Left lung (tissue), 10 donors: Measurements from ENCODE around the gene HLA-DQA1. TPM values are rescaled to one million over a fixed set of nuclear protein-coding genes. Genes with fewer than 3 reads are reported as not detected.
"Not testable (repeated sequence)": the region's sequence is repeated elsewhere in the genome, so short reads cannot be mapped to it uniquely, and the experiment has no call there.

ENCODE experiments used
- ATAC-seq: fragments of 200-7000 bp; cut with Tn5 transposase; one replicate; pipeline ENCODE4 v1.9.1; 2020; ENCODE audit warnings: moderate library complexity
- DNase-seq, 4 donors: peaks; one replicate each; pipeline ENCODE4 v3.0.0-alpha.2; 2013 to 2020
- H3K27ac ChIP-seq, 2 donors: fragments of 200-600 bp; sonication (generic) in 1 of 2; one replicate each; pipeline versions ENCODE4 v1.5.0 to v1.8.0; 2020 to 2021
- H3K27me3 ChIP-seq, 2 donors: fragments of 200-600 bp; sonication (generic) in 1 of 2; one replicate each; pipeline versions ENCODE4 v1.5.0 to v1.8.0; 2020 to 2021
- H3K36me3 ChIP-seq, 2 donors: fragments of 200-600 bp; sonication (generic) in 1 of 2; one replicate each; pipeline versions ENCODE4 v1.5.0 to v1.8.0; 2020 to 2021
- H3K4me1 ChIP-seq, 2 donors: fragments of 200-600 bp; one replicate each; pipeline ENCODE4 v1.8.0; 2021
- H3K4me3 ChIP-seq, 2 donors: fragments of 200-600 bp; sonication (generic) in 1 of 2; one replicate each; pipeline versions ENCODE4 v1.5.0 to v1.8.0; 2020 to 2021; ENCODE audit warnings: mild to moderate bottlenecking in 1 of 2
- H3K9me3 ChIP-seq, 2 donors: fragments of 200-600 bp; sonication (generic) in 1 of 2; one replicate each; pipeline versions ENCODE4 v1.5.0 to v1.8.0; 2020 to 2021
- intact Hi-C, 2 donors: fragments of 100-400 bp; cut with DNase I; formaldehyde crosslinking; loops; one replicate each; pipeline versions ENCODE4 v1.11.2 to v1.14.2; 2022
- polyA plus RNA-seq, 6 donors: library from polyadenylated mRNA; unstranded; fragments of 120-200 nt; gene quantifications; one replicate each; pipeline ENCODE4 v1.2.1, GENCODE V29; 2013; ENCODE audit not compliant: insufficient read length in 6 of 6
- total RNA-seq, 2 donors: library from RNA; stranded (reverse); fragmentation: NEBNext Ultra II Directional; extraction: Animal tissue kit (Norgen Biotek cat#: 25700); gene quantifications; one replicate each; pipeline ENCODE4 v1.2.1, GENCODE V29; 2021
- TF ChIP-seq, protein P1 (sequence below), 2 donors: fragments of 200-600 bp; sonication (generic) in 1 of 2; IDR thresholded peaks; one replicate each; pipeline versions ENCODE4 v1.5.0 to v1.8.0; 2021; ENCODE audit warnings: antibody characterized with exemption in 2 of 2
- donor health status: DM: no; HTN: yes; CAD: no.
- donor health status: DM: no; HTN: no; CAD: no.

HLA-DQA1 gene
- total and polyA plus RNA-seq, 8 donors = 3.8 to 200 (median 4.8) TPM

DNA sequence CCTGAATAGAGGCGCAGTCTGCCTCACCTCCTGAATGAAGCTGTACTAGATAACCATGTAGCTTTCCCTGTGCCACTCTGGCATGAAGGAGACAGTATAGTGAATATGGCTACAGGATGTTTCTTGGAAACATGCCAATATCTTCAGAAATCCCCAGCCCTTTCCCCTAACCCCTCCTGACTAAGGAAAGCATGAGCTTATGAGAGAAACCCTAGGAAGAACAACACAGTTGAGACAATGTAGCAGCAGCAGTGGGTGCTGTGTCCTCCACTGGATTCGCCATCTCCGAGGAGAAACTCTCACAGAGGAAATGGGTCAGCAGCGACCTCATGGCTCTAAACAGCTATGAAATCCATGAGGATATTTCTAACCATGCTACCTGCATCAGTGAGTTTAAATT lies 6.7 kb downstream of the HLA-DQA1 start:
- no peaks in the 10 kb centered on the region for H3K36me3 ChIP-seq
- no peaks in the 10 kb centered on the region for H3K27me3 ChIP-seq
- ATAC-seq (no peak), DNase-seq (no peak)
- peaks cover 0 to 16% of the 10 kb centered on the region in 2 donors for H3K4me1 ChIP-seq
- TF ChIP-seq, protein P1, sequence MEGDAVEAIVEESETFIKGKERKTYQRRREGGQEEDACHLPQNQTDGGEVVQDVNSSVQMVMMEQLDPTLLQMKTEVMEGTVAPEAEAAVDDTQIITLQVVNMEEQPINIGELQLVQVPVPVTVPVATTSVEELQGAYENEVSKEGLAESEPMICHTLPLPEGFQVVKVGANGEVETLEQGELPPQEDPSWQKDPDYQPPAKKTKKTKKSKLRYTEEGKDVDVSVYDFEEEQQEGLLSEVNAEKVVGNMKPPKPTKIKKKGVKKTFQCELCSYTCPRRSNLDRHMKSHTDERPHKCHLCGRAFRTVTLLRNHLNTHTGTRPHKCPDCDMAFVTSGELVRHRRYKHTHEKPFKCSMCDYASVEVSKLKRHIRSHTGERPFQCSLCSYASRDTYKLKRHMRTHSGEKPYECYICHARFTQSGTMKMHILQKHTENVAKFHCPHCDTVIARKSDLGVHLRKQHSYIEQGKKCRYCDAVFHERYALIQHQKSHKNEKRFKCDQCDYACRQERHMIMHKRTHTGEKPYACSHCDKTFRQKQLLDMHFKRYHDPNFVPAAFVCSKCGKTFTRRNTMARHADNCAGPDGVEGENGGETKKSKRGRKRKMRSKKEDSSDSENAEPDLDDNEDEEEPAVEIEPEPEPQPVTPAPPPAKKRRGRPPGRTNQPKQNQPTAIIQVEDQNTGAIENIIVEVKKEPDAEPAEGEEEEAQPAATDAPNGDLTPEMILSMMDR (IDR thresholded peaks at IDR 0.05) = no peak
- no peak overlapping the region for H3K4me3 ChIP-seq
- intact Hi-C loops = no loop called here
- no peaks in the 10 kb centered on the region for H3K9me3 ChIP-seq
- no peak overlapping the region for H3K27ac ChIP-seq

GRCh38 chr6:32645047-32645703 lies 8.0 kb downstream of the HLA-DQA1 start:
- TF ChIP-seq, protein P1 (IDR thresholded peaks at IDR 0.05) = no peak
- DNase-seq = no peak
- no peak for ATAC-seq
- Histone ChIP-seq H3K36me3 (no peaks in the 10 kb centered on the region), H3K27ac (no peak overlapping the region), H3K27me3 (no peaks in the 10 kb centered on the region), H3K9me3 (no peaks in the 10 kb centered on the region), H3K4me3 (no peak overlapping the region), H3K4me1 (peaks cover 0 to 9% of the 10 kb centered on the region in 2 donors)
- intact Hi-C loops = no loop called here

- H3K4me1 ChIP-seq = peaks cover 0 to 14% of the 10 kb centered on the region in 2 donors
- no peaks in the 10 kb centered on the region for H3K27me3 ChIP-seq
- DNase-seq (no peak), ATAC-seq (no peak)
- intact Hi-C loops = no loop called here
- TF ChIP-seq, protein P1 (IDR thresholded peaks at IDR 0.05) = no peak
- H3K4me3 ChIP-seq = no peak overlapping the region
- H3K27ac ChIP-seq = no peak overlapping the region
- peaks cover 0 to 8% of the 10 kb centered on the region in 2 donors for H3K36me3 ChIP-seq
- H3K9me3 ChIP-seq = peaks cover 0 to 7% of the 10 kb centered on the region in 2 donors
These were observed 18.1 kb downstream of the HLA-DQA1 start for GRCh38 chr6:32655203-32655710.

DNA sequence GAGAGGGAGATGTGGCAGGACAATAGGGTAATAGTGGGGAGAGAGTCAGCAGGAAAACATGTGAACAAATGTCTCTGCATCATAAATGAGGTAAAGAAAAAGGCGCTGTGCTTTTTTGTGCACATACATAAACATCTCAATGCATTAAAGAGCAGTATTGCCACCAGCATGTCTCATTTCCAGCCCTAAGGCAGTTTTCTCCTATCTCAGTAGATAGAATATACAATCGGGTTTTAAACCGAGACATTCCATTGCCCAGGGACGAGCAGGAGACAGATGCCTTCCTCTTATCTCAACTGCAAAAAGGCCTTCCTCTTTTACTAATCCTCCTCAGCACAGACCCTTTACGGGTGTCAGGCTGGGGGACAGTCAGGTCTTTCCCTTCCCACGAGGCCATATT lies 20.1 kb downstream of the HLA-DQA1 start:
- H3K4me3 ChIP-seq, DNase-seq, ATAC-seq, H3K27me3 ChIP-seq, H3K9me3 ChIP-seq, intact Hi-C loops: not testable (repeated sequence)
- Histone ChIP-seq H3K27ac (peak overlapping the region in 1 of 2 donors; percentile 45), H3K36me3 (peaks cover 0 to 27% of the 10 kb centered on the region in 2 donors), H3K4me1 (peaks cover 0 to 20% of the 10 kb centered on the region in 2 donors)

DNA sequence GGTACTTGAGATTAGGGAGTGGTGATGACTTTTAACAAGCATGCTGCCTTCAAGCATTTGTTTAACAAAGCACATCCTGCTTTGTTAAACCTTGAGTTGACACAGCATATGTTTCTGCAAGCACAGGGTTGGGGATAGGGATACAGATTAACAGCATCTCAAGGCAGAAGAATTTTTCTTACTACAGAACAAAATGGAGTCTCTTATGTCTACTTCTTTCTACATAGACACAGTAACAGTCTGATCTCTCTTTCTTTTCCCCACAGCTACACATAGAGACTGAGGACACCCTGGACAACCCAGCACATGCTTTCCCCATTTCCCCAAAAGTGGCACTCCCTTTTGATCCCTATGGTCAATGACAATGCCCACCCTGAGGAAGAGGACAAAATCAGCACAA lies 20.6 kb downstream of the HLA-DQA1 start:
- H3K4me3 ChIP-seq, H3K9me3 ChIP-seq, H3K27me3 ChIP-seq, ATAC-seq, DNase-seq, intact Hi-C loops: not testable (repeated sequence)
- H3K27ac ChIP-seq = peak overlapping the region in 1 of 2 donors; percentile 3
- H3K36me3 ChIP-seq = peaks cover 0 to 27% of the 10 kb centered on the region in 2 donors
- H3K4me1 ChIP-seq = peaks cover 0 to 20% of the 10 kb centered on the region in 2 donors

- Histone ChIP-seq H3K9me3 (peaks cover 0 to 7% of the 10 kb centered on the region in 2 donors), H3K36me3 (peaks cover 0 to 27% of the 10 kb centered on the region in 2 donors), H3K4me3 (no peak overlapping the region), H3K27me3 (no peaks in the 10 kb centered on the region), H3K27ac (peak overlapping the region in 1 of 2 donors; percentile 3), H3K4me1 (peaks cover 0 to 20% of the 10 kb centered on the region in 2 donors)
- TF ChIP-seq, protein P1 (IDR thresholded peaks at IDR 0.05) = no peak
- intact Hi-C loops = no loop called here
- DNase-seq (no peak), ATAC-seq (no peak)
These were observed 21.2 kb downstream of the HLA-DQA1 start for GRCh38 chr6:32658268-32658897.
